Measurements from ENCODE around the gene SLC6A4. TPM values are rescaled to one million over a fixed set of nuclear protein-coding genes. Genes with fewer than 3 reads are reported as not detected.

The SLC6A4 gene
- total RNA-seq, 1 donor from 2014 or later, result 0.33 TPM

- no peak for DNase-seq
- TF ChIP-seq CTCF (IDR thresholded peaks at IDR 0.05; ENCODE audit: borderline replicate concordance), result no peak
Observed at GRCh38 chr17:30244853-30245385, 9.4 kb upstream of the SLC6A4 start.

GRCh38 chr17:30243568-30243967, 8.1 kb upstream of the SLC6A4 start:
- TF ChIP-seq CTCF (IDR thresholded peaks at IDR 0.05; ENCODE audit: borderline replicate concordance), result no peak
- no peak for DNase-seq
- peaks cover 29% of the 10 kb centered on the region for H3K27me3 ChIP-seq (ENCODE audit: low read depth)
- H3K9me3 ChIP-seq (replicated peaks), result no peaks in the 10 kb centered on the region
- H3K36me3 ChIP-seq, result peaks cover 23% of the 10 kb centered on the region
- intact Hi-C loops (cut with micrococcal nuclease), result no loop called here
- H3K4me3 ChIP-seq, result no peak overlapping the region
- no peak overlapping the region for H3K27ac ChIP-seq (replicated peaks)
- H3K4me1 ChIP-seq, result peaks cover 5% of the 10 kb centered on the region

More at GRCh38 chr17:30244853-30245385, 9.4 kb upstream of the SLC6A4 start:
- Histone ChIP-seq H3K9me3 (replicated peaks) (no peaks in the 10 kb centered on the region), H3K27ac (replicated peaks) (no peak overlapping the region), H3K4me3 (no peak overlapping the region), H3K27me3 (ENCODE audit: low read depth) (peaks cover 16% of the 10 kb centered on the region), H3K36me3 (peaks cover 36% of the 10 kb centered on the region), H3K4me1 (peaks cover 13% of the 10 kb centered on the region)
- intact Hi-C loops (cut with micrococcal nuclease), result no loop called here

GRCh38 chr17:30243002-30243401, 7.5 kb upstream of the SLC6A4 start:
- no peaks in the 10 kb centered on the region for H3K4me1 ChIP-seq
- no peak overlapping the region for H3K4me3 ChIP-seq
- intact Hi-C loops (cut with micrococcal nuclease), result no loop called here
- peaks cover 35% of the 10 kb centered on the region for H3K27me3 ChIP-seq (ENCODE audit: low read depth)
- no peak for TF ChIP-seq CTCF (IDR thresholded peaks at IDR 0.05; ENCODE audit: borderline replicate concordance)
- peaks cover 17% of the 10 kb centered on the region for H3K36me3 ChIP-seq
- H3K27ac ChIP-seq (replicated peaks), result no peak overlapping the region
- H3K9me3 ChIP-seq (replicated peaks), result no peaks in the 10 kb centered on the region
- no peak for DNase-seq

GRCh38 chr17:30241051-30241450, 5.6 kb upstream of the SLC6A4 start:
- H3K36me3 ChIP-seq, result no peaks in the 10 kb centered on the region
- intact Hi-C loops (cut with micrococcal nuclease), result no loop called here
- no peak for DNase-seq
- peaks cover 14% of the 10 kb centered on the region for H3K4me1 ChIP-seq
- H3K4me3 ChIP-seq, result no peak overlapping the region
- peaks cover 52% of the 10 kb centered on the region for H3K27me3 ChIP-seq (ENCODE audit: low read depth)
- TF ChIP-seq CTCF (IDR thresholded peaks at IDR 0.05; ENCODE audit: borderline replicate concordance), result no peak
- H3K9me3 ChIP-seq (replicated peaks), result no peaks in the 10 kb centered on the region
- no peak overlapping the region for H3K27ac ChIP-seq (replicated peaks)

GRCh38 chr17:30240177-30240576, 4.7 kb upstream of the SLC6A4 start:
- peaks cover 23% of the 10 kb centered on the region for H3K4me1 ChIP-seq
- H3K27ac ChIP-seq (replicated peaks), result no peak overlapping the region
- no peak for DNase-seq
- H3K4me3 ChIP-seq, result no peak overlapping the region
- no peaks in the 10 kb centered on the region for H3K9me3 ChIP-seq (replicated peaks)
- H3K36me3 ChIP-seq, result no peaks in the 10 kb centered on the region
- peaks cover 60% of the 10 kb centered on the region for H3K27me3 ChIP-seq (ENCODE audit: low read depth)
- intact Hi-C loops (cut with micrococcal nuclease), result no loop called here
- no peak for TF ChIP-seq CTCF (IDR thresholded peaks at IDR 0.05; ENCODE audit: borderline replicate concordance)

Measured in left ventricle myocardium inferior (tissue), 1 donor.